ENCODE data around the gene CBX6. TPM values are rescaled to one million over a fixed set of nuclear protein-coding genes. Genes with fewer than 3 reads are reported as not detected.

Gene CBX6
- polyA plus RNA-seq, 1 donor (not counting 4 experiments of a cell fraction or from before 2014, with no cell fraction given), result 4.1 TPM

DNA sequence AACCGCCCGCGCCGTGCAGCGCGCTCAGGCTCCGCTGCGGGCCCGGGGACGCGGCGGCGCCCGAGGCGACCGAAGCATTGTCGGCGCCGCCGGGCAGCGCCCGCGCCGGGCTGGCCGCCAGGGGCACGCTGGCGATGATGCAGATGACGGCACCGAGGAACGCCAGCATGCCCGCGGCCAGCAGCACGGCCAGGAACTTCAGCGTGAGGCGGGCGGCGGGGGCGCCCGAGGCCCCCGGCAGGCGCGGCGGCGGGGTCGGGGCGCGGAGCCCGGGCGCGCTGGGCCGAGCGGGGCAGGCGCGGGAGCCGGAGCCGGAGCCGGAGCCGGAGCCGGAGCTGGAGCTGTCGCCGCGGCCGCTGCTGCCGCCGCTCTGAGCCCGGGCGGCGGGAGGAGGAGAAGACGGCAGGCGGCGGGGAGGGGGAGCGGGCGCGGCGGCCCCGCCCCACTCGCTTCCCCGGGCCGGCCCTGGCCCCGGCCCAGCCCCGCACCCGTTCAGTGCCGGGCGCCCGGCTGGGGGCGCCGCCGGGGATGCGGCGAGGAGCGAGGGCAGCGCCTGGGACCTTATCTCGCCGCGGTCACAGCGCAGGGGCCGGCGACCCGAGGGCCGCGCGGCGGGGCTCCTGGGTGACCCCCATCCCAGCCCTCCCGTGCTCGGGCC is 28.2 kb downstream of the CBX6 start, which contains the start of gene NPTXR:
TSS of gene NPTXR (minus strand) at position 372 of the 658 bp plus-strand sequence.
- peak within 1 kb of the TSS in 1 of 3 experiments; percentile 16 for H3K4me3 ChIP-seq (ENCODE audit: control insufficient read depth in 2 of 3, extremely low read depth in 1 of 3, insufficient read depth in 2 of 3, low read depth in 1 of 3, low read length in 3 of 3)
- no peak for DNase-seq (ENCODE audit: low read depth, low spot score)
- peak within 1 kb of the TSS; percentile 27 for H3K4me2 ChIP-seq (ENCODE audit: control insufficient read depth, extremely low read depth, insufficient read depth, low read depth, low read length)
- H2AFZ ChIP-seq (ENCODE audit: control insufficient read depth, low read length), result peak within 1 kb of the TSS; percentile 6
- no peaks in the 10 kb centered on the region for H3K79me2 ChIP-seq (ENCODE audit: control insufficient read depth, insufficient read depth, low read length)
- no peak within 1 kb of the TSS for H3K9ac ChIP-seq (ENCODE audit: control insufficient read depth, extremely low read depth, insufficient read depth, low read length)
- FAIRE-seq, result no peak
- H3K4me1 ChIP-seq (ENCODE audit: control insufficient read depth, extremely low read depth, insufficient read depth, low read length), result peaks cover 3% of the 10 kb centered on the region
- TF ChIP-seq, protein P1, sequence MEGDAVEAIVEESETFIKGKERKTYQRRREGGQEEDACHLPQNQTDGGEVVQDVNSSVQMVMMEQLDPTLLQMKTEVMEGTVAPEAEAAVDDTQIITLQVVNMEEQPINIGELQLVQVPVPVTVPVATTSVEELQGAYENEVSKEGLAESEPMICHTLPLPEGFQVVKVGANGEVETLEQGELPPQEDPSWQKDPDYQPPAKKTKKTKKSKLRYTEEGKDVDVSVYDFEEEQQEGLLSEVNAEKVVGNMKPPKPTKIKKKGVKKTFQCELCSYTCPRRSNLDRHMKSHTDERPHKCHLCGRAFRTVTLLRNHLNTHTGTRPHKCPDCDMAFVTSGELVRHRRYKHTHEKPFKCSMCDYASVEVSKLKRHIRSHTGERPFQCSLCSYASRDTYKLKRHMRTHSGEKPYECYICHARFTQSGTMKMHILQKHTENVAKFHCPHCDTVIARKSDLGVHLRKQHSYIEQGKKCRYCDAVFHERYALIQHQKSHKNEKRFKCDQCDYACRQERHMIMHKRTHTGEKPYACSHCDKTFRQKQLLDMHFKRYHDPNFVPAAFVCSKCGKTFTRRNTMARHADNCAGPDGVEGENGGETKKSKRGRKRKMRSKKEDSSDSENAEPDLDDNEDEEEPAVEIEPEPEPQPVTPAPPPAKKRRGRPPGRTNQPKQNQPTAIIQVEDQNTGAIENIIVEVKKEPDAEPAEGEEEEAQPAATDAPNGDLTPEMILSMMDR (optimal IDR thresholded peaks at IDR 0.05 in 1 of 3, IDR thresholded peaks at IDR 0.05 in 1 of 3, conservative IDR thresholded peaks at IDR 0.05 in 1 of 3; ENCODE audit: extremely low read depth in 1 of 3, insufficient read depth in 2 of 3, low read length in 3 of 3), result peak in 1 of 3 experiments; percentile 32
- TF ChIP-seq EZH2 (IDR thresholded peaks at IDR 0.05; ENCODE audit: low read length), result no peak
- H3K27me3 ChIP-seq (ENCODE audit: control insufficient read depth, extremely low read depth, insufficient read depth, low read length), result peaks cover 64% of the 10 kb centered on the region
- dilution Hi-C loops (cut with MboI; ENCODE audit: extremely low pct_ligation_motif_present, low sequenced_read_pairs), result no loop called here
- H3K9me3 ChIP-seq (ENCODE audit: control insufficient read depth, low read depth, low read length), result no peaks in the 10 kb centered on the region
- H3K27ac ChIP-seq (ENCODE audit: control insufficient read depth, insufficient read depth, low read length), result no peak within 1 kb of the TSS
- peaks cover 8% of the 10 kb centered on the region for H4K20me1 ChIP-seq (ENCODE audit: control insufficient read depth, extremely low read depth, insufficient read depth, low read length)
- no peaks in the 10 kb centered on the region for H3K36me3 ChIP-seq (ENCODE audit: control insufficient read depth in 2 of 2, extremely low read depth in 1 of 2, insufficient read depth in 2 of 2, low read length in 2 of 2)
- H3K9me1 ChIP-seq (ENCODE audit: control insufficient read depth, extremely low read depth, insufficient read depth, low read length), result no peaks in the 10 kb centered on the region

DNA sequence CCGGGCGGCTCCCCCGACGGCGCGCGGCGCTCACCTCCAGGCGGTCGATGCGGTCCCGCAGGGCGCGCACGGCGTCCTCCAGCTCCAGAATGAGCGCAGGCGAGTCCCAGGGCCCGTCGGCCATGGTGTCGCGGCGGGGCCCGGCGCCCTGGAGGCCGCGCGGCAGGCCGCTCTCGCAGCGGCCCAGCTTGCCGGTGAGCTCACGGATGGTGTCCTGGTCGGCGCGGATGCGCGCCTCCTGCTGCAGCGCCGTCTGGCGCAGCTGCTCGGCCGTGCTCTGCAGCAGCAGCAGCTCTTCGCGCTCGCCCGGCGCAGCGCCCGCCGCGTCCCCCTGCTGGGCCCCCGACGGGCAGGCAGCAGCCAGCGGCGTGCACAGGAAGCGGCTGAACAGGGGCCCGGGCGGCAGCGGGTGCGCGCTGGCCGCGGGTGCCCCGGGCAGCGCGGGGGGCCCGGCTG is 28.8 kb downstream of the CBX6 start:
- Histone ChIP-seq H3K36me3 (ENCODE audit: control insufficient read depth in 2 of 2, extremely low read depth in 1 of 2, insufficient read depth in 2 of 2, low read length in 2 of 2) (no peaks in the 10 kb centered on the region), H3K79me2 (ENCODE audit: control insufficient read depth, insufficient read depth, low read length) (no peaks in the 10 kb centered on the region), H3K9me1 (ENCODE audit: control insufficient read depth, extremely low read depth, insufficient read depth, low read length) (no peaks in the 10 kb centered on the region), H3K4me3 (ENCODE audit: control insufficient read depth in 2 of 3, extremely low read depth in 1 of 3, insufficient read depth in 2 of 3, low read depth in 1 of 3, low read length in 3 of 3) (no peak overlapping the region), H3K4me1 (ENCODE audit: control insufficient read depth, extremely low read depth, insufficient read depth, low read length) (peaks cover 3% of the 10 kb centered on the region), H3K27me3 (ENCODE audit: control insufficient read depth, extremely low read depth, insufficient read depth, low read length) (peaks cover 61% of the 10 kb centered on the region), H3K9me3 (ENCODE audit: control insufficient read depth, low read depth, low read length) (no peaks in the 10 kb centered on the region), H3K27ac (ENCODE audit: control insufficient read depth, insufficient read depth, low read length) (no peak overlapping the region), H3K9ac (ENCODE audit: control insufficient read depth, extremely low read depth, insufficient read depth, low read length) (no peak overlapping the region), H2AFZ (ENCODE audit: control insufficient read depth, low read length) (peak overlapping the region; percentile 6), H4K20me1 (ENCODE audit: control insufficient read depth, extremely low read depth, insufficient read depth, low read length) (peaks cover 8% of the 10 kb centered on the region), H3K4me2 (ENCODE audit: control insufficient read depth, extremely low read depth, insufficient read depth, low read depth, low read length) (peak overlapping the region; percentile 27)
- dilution Hi-C loops (cut with MboI; ENCODE audit: extremely low pct_ligation_motif_present, low sequenced_read_pairs), result no loop called here
- TF ChIP-seq, protein P1 (optimal IDR thresholded peaks at IDR 0.05 in 1 of 3, IDR thresholded peaks at IDR 0.05 in 1 of 3, conservative IDR thresholded peaks at IDR 0.05 in 1 of 3; ENCODE audit: extremely low read depth in 1 of 3, insufficient read depth in 2 of 3, low read length in 3 of 3), result peak in 2 of 3 experiments; percentile 12 to 56
- TF ChIP-seq EZH2 (IDR thresholded peaks at IDR 0.05; ENCODE audit: low read length), result peak; percentile 63
- no peak for FAIRE-seq
- no peak for DNase-seq (ENCODE audit: low read depth, low spot score)
